Esophagus (tissue), 2 donors: ENCODE data around the gene FARSA. TPM values are rescaled to one million over a fixed set of nuclear protein-coding genes. Genes with fewer than 3 reads are reported as not detected.

ENCODE experiments used
- H3K27ac ChIP-seq, 2 donors: one replicate each; pipeline ENCODE4 v1.5.1; 2013; ENCODE audit warnings: low read depth in 2 of 2, mild to moderate bottlenecking in 2 of 2, inconsistent platforms in 1 of 2, low read length in 1 of 2, moderate library complexity in 1 of 2
- H3K27me3 ChIP-seq, 2 donors: one replicate each; pipeline ENCODE4 v1.6.1; 2013; ENCODE audit warnings: low read length in 2 of 2, control low read depth in 1 of 2, mild to moderate bottlenecking in 1 of 2; ENCODE audit not compliant: insufficient read depth in 2 of 2, control insufficient read depth in 1 of 2
- H3K36me3 ChIP-seq, 2 donors: one replicate each; pipeline ENCODE4 v1.6.1; 2013; ENCODE audit warnings: low read length in 1 of 2; ENCODE audit not compliant: control insufficient read depth in 2 of 2, insufficient read depth in 2 of 2
- H3K4me1 ChIP-seq, 2 donors: one replicate each; pipeline ENCODE4 v1.6.1; 2013; ENCODE audit warnings: low read length in 1 of 2; ENCODE audit not compliant: control insufficient read depth in 2 of 2, insufficient read depth in 2 of 2
- H3K4me3 ChIP-seq, 2 donors: one replicate each; pipeline ENCODE4 v1.5.1; 2013; ENCODE audit warnings: low read length in 2 of 2, mild to moderate bottlenecking in 2 of 2, low read depth in 1 of 2, moderate library complexity in 1 of 2
- H3K9me3 ChIP-seq, 2 donors: one replicate each; pipeline ENCODE4 v1.6.1; 2013; ENCODE audit warnings: mild to moderate bottlenecking in 2 of 2, low read depth in 1 of 2, low read length in 1 of 2, moderate library complexity in 1 of 2; ENCODE audit not compliant: control insufficient read depth in 2 of 2, insufficient read depth in 1 of 2
- WGBS, 2 donors: extraction: QIAGEN DNeasy Blood & Tissue Kit; methylation state at CpG; one replicate each; pipeline ENCODE4 v1.1.7; 2013; 5-methylcytosine and 5-hydroxymethylcytosine counted together
- polyA plus RNA-seq, 2 donors: library from polyadenylated mRNA; stranded (reverse); fragments of 200-250 nt; gene quantifications; one replicate each; pipeline ENCODE4 v1.2.3, GENCODE V29; 2013
- donor health status: healthy with polysubstance abuse.
- donor health status: Bipolar disorder and iron deficiency.

FARSA gene
- polyA plus RNA-seq, 2 donors, result 29.1 to 49.3 TPM

- Histone ChIP-seq H3K9me3 (no peaks in the 10 kb centered on the region), H3K4me1 (peaks cover 3 to 16% of the 10 kb centered on the region in 2 donors), H3K27ac (peak within 1 kb of the TSS; percentile 90 to 97), H3K4me3 (peak within 1 kb of the TSS; percentile 88 to 99), H3K27me3 (no peaks in the 10 kb centered on the region), H3K36me3 (peaks cover 3 to 20% of the 10 kb centered on the region in 2 donors)
- WGBS, 2 donors, result 0% methylated on average over 54 to 63 of the region's 63 CpGs
Measured at GRCh38 chr19:12937927-12938778, 4.6 kb upstream of the FARSA start, which contains the start of gene CALR. TSS of gene CALR (plus strand) at chr19:12938609. CDS start at chr19:12938680, 71 bp downstream.

DNA sequence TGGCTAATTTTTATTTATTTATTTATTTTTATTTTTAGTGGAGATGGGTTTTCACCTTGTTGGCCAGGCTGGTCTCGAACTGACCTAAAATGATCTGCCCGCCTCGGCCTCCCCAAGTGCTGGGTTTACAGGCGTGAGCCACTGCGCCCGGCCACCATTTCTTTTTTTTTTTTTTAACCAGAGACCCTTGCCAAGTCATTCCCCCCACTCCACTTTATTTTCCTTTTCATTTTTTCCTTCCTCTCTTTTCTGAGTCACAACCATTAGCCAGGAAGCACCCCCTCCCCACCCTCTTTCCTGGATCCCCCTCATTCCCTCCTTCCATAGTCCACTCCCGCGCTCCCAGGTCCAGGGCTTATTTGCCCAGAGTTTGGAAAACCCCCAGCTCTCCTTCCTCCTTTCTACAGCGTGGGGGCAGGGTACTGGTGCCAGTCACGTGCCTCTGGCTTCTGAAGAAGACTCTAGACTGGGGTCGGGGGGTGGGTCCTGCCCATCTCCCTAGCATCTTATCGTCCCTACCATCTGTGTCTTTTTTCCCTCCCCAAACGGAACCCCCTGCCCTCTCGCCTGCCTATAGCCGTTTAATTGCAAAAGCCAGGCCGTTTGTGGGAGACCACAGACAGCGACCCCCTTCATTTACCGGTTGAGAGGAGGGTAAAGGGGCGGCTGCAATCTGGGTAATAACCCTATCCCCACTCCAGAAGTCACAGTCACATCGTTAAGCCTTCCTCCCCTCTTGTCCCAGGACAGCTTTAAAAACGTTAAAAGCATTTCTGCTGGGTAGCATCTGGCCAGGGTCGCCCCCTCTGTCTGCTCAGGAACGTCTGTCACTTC is 3.8 kb upstream of the FARSA start:
- peaks cover 7 to 22% of the 10 kb centered on the region in 2 donors for H3K4me1 ChIP-seq
- peak overlapping the region; percentile 41 to 56 for H3K27ac ChIP-seq
- H3K9me3 ChIP-seq, result no peaks in the 10 kb centered on the region
- 27 to 28% methylated on average over 23 of the region's 23 CpGs for WGBS, 2 donors
- H3K4me3 ChIP-seq, result peak overlapping the region; percentile 40 to 46
- H3K27me3 ChIP-seq, result no peaks in the 10 kb centered on the region
- H3K36me3 ChIP-seq, result peaks cover 2 to 17% of the 10 kb centered on the region in 2 donors

DNA sequence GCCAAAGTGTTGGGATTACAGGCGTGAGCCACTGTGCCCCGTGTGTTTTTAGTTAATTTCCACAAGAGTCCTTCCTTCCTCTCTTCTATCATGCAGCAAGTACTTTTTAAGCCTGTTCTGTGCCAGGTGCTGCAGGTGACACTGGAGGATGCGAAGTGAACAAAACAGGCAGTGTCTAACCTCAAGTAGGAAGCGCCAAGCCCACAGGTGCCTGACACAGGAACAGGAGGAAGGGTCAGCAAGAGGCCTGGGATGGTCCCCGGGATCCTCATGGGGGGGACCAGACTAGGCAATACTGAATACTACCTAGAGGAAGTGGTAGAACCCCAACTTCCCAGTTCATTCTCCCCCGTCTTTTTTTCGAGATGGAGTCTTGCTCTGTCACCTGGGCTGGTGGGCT is 3.1 kb upstream of the FARSA start:
- Histone ChIP-seq H3K9me3 (no peaks in the 10 kb centered on the region), H3K4me1 (peaks cover 7 to 22% of the 10 kb centered on the region in 2 donors), H3K27ac (no peak overlapping the region), H3K4me3 (no peak overlapping the region), H3K36me3 (peaks cover 2 to 14% of the 10 kb centered on the region in 2 donors), H3K27me3 (no peaks in the 10 kb centered on the region)
- WGBS, 2 donors, result 62 to 73% methylated on average over 7 of the region's 7 CpGs

GRCh38 chr19:12935071-12935470 is 1.6 kb upstream of the FARSA start:
- H3K9me3 ChIP-seq, result no peaks in the 10 kb centered on the region
- no peaks in the 10 kb centered on the region for H3K27me3 ChIP-seq
- H3K4me1 ChIP-seq, result peaks cover 7 to 18% of the 10 kb centered on the region in 2 donors
- no peak overlapping the region for H3K27ac ChIP-seq
- 92 to 94% methylated on average over 10 of the region's 10 CpGs for WGBS, 2 donors
- H3K36me3 ChIP-seq, result peaks cover 2 to 8% of the 10 kb centered on the region in 2 donors
- H3K4me3 ChIP-seq, result no peak overlapping the region

DNA sequence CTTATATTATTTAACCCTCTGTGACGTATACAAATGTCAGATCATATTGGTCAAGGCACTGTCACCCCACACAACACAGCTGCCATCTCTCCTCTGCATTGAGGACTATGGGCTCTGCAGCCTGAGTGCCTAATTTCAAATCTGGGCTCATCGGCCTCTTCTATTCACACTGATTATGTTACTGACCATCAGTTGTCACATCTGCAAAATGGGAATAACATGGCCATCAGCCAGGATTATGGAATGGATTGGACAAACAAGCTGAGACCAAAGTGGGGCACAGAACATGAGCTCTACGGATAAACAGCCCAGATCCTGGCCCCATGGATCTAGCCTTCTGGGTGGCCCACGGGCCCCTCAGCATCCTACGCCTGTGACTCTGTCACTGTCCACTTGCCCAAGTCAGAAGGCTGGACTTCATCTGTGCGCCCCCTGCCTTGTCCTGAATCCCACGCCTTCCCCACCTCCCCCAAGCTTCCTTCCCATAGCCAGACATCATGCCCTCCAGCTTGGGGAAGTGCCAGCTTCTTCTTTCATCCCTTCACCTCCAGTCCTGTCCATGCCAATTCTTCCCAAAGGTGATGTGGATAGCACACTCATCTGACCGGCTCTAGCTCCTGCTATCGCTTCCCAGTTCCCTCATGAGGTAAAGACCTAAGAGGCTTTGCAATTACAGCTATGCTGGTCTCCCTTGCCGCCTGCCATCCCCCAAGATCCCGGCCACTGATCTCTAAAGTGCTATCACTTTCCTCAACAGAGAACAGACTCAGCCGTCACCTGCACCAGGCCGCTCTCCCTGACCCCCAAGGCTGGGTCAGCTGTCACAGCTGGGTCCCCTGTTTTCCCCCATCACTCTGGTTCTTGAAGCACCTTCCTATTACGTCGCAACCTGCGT is 872 bp downstream of the FARSA start:
- H3K4me1 ChIP-seq, result peaks cover 4 to 12% of the 10 kb centered on the region in 2 donors
- peak overlapping the region; percentile 8 to 60 for H3K27ac ChIP-seq
- 30 to 32% methylated on average over 16 of the region's 16 CpGs for WGBS, 2 donors
- no peaks in the 10 kb centered on the region for H3K27me3 ChIP-seq
- peak overlapping the region; percentile 95 to 97 for H3K4me3 ChIP-seq
- H3K9me3 ChIP-seq, result no peaks in the 10 kb centered on the region
- peaks cover 14 to 17% of the 10 kb centered on the region in 2 donors for H3K36me3 ChIP-seq

- Histone ChIP-seq H3K4me3 (no peak overlapping the region), H3K27me3 (no peaks in the 10 kb centered on the region), H3K36me3 (peaks cover 14 to 29% of the 10 kb centered on the region in 2 donors), H3K27ac (no peak overlapping the region), H3K9me3 (no peaks in the 10 kb centered on the region), H3K4me1 (peaks cover 4 to 9% of the 10 kb centered on the region in 2 donors)
- 92 to 93% methylated on average over 19 of the region's 19 CpGs for WGBS, 2 donors
Measured at GRCh38 chr19:12930002-12930645, 3.4 kb downstream of the FARSA start.

GRCh38 chr19:12924621-12925310 is 8.7 kb downstream of the FARSA start:
- Histone ChIP-seq H3K27ac (no peak overlapping the region), H3K36me3 (peaks cover 27 to 45% of the 10 kb centered on the region in 2 donors), H3K4me1 (no peaks in the 10 kb centered on the region), H3K27me3 (no peaks in the 10 kb centered on the region), H3K9me3 (no peaks in the 10 kb centered on the region), H3K4me3 (no peak overlapping the region)
- WGBS, 2 donors, result 97 to 98% methylated on average over 29 of the region's 29 CpGs

DNA sequence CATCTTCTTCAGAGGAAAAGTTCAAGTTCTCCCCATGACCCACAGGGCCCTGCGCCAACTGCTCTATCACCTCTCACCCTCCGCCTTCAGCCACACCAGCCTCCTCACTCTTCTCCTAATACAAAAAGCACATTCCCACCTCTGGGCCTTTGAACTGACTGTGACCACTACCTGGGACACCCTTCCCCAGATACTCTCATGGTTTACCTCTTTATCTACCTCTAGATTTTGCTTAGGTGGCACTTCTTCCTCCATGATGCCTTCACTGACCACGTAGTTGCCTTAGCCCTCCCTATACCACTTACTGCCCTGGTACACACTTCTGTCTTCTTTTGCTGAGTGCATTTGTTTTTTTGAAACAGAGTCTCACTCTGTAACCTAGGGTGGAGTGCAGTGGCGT is 10.6 kb downstream of the FARSA start:
- H3K9me3 ChIP-seq, result no peaks in the 10 kb centered on the region
- WGBS, 2 donors, result 99% methylated on average over 4 of the region's 4 CpGs
- no peaks in the 10 kb centered on the region for H3K27me3 ChIP-seq
- peaks cover 0 to 3% of the 10 kb centered on the region in 2 donors for H3K4me1 ChIP-seq
- H3K36me3 ChIP-seq, result peaks cover 15 to 36% of the 10 kb centered on the region in 2 donors
- no peak overlapping the region for H3K27ac ChIP-seq
- H3K4me3 ChIP-seq, result no peak overlapping the region
